HG03060 (cell line): Measurements from ENCODE around the gene CPNE2.

Experiments used
- ATAC-seq: cut with Tn5 transposase; IDR thresholded peaks from one replicate; pipeline ENCODE4 v1.9.1; 2021; ENCODE audit warnings: low read depth, moderate number of reproducible peaks; ENCODE audit not compliant: unreplicated experiment

Gene CPNE2

DNA sequence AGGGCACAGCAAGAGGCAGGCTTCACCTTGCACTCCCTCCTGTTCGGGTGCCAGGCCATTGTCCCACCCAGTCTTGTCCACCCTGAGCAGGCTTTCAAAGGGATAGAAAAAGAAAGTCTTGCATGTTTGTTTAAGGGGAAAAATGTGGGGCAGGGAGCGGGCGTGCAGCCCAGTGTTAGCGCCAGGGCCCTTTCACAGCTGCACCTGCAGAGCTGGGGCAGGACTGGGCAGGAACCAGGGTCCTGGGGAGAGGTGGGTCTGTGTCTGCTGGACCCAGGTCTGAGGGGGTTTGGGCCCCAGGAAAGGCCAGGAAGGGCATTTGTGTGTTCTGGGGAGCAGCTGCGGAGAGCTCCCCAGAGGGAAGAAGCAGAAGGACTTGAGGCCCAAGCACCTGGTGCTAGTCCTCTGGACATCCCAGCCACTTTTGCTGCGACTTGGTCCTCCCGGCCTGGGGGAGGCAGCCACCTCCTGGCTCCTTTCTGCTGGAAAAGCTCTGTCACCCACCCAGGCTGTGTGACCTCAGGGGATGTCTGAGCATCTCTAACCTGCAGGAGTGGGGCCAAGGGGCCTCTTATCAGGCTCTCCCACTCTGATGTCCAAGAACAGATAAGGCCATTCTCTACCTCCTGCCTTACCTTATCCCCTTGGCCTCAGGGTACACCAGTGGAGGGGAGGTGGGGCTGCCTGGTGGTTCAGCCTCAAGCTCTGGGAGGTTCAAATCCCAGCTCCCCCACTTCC is 48.7 kb downstream of the CPNE2 start:
- ATAC-seq, result no peak

DNA sequence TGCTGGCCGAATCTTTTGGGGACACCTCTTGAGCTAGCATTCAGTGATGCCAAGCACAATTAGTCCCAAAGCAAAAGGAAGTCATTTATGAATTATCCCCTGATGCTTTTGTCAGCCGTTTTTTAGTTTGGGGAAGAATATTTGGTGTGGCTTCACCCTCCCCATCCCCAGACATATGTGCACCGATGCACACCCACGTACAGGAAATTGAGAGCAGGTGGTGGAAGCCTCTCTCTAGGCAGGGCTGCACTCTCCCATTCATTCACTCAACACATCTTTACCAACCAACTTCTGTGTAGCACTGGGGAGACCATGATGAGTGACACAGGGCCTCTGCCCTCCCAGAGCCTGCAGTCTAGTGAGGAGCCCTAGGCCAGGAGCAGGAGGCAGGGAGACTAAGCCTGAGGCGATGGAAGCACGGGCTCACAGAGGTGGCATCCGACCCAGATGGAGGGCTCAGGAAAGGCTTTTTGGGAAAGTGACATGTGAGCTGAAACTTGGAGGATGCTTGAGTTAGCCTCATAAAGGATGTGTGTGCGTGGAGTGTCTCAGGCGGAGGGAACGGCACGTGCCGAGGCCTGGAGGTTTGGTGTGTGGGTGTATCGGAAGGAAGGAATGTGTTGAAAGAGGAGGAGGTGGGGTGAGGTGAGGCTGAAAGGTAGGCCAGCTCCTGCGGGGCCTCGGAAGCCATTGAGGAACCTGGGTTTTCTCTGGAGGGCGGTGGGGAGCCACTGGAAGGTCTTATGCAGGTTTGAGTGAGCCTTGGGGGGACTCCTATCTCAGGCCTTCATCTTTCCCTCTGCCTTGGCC is 49.6 kb downstream of the CPNE2 start:
- ATAC-seq, result peak; percentile 49

DNA sequence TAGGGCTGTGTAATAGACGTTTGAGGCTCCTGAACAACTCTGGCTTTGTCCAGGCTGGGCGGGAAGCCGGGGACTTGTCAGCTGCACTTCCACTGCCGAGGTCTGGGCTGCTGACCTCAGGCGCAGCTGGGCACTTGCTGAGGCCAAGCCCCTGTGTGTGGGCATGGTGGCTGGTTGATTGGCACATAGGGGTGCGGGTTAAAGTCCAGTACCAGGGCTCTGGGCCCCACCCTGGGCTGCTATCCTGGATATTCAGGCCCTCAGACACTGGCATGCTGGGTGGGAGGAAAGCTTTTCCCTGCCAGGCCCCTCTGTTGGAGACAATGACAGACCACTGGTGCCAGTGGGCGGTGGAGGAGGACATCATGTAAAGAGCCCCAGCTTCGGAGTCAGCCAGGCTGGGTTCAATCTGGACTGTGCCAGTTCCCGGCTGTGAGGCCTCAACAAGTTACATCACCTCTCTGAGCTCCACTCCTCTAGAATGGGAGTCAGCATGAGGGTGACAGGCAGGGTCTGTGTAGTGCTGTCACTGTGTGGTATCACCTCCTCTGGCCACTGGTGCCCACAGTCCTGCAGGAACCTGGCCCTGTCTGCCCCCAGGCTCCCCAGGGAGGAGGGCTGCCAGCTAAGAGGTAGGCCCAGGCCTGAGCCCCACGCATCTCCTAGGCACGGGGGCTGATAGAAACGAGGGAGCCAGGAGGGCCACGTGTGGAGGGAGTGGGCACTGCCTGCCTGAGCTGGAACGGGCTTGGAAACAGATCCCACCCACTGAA is 51.0 kb downstream of the CPNE2 start:
- ATAC-seq, result no peak

GRCh38 chr16:57144027-57144426 is 51.6 kb downstream of the CPNE2 start:
- ATAC-seq, result no peak

- ATAC-seq, result no peak
Observed at GRCh38 chr16:57145046-57146021, 53.0 kb downstream of the CPNE2 start.

DNA sequence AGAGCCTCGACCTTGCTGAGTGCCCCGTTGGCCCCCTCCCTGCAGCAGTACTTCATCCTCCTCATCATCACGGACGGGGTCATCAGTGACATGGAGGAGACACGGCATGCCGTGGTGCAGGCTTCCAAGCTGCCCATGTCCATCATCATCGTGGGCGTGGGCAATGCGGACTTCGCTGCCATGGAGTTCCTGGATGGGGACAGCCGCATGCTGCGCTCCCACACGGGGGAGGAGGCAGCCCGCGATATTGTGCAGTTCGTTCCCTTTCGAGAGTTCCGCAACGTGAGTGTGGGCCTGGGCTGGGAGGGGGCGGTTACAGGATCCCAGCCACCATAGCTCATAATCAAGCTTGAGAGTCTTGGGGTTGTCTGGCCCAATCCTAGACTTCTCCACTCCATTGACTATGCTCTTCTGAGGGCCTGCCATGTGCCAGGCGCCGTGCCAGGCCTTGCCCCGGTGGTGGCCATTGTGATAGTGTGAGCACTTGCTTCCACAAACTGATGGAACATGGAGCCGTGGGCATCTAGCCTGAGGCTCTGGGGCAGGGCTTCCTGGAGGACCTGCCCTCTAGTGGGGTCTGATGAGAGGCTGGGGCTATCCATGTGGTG is 53.8 kb downstream of the CPNE2 start:
- no peak for ATAC-seq

- no peak for ATAC-seq
Observed at GRCh38 chr16:57146735-57147134, 54.4 kb downstream of the CPNE2 start.

DNA sequence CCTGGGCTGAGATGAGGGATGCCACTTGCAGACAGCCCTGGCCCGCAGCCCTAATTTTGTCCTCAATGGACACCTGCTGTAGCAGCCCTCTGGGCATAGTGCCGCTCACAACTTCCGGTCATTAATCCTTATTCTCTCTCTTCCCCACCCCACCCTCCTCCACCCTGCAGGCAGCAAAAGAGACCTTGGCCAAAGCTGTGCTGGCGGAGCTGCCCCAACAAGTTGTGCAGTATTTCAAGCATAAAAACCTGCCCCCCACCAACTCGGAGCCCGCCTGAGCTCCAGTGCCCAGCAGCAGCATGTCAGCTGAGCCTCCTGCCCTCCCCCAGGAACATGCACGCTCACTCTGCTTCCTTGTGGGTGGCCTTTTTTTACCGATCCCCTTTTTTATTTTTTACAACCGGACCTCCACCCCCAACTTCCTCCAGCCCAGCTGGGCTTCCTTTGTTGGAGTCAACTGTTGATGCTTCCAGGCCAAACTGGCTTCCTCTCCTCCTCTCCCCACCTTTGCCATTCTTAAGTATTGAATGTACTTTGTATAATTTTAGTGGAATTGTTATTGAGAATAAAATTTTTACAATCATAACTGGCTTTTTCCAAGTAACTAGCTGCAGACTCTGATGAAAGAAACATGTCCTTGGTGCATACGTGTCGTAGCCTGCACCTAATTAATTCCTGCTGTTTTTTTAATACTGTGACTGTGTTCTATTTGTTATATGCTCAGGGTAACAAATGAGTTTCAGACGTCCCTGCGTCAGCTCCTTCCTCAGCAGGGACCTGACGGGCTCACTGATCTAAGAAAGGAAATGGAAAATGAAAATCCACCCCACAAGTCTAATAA is 55.2 kb downstream of the CPNE2 start:
- no peak for ATAC-seq

DNA sequence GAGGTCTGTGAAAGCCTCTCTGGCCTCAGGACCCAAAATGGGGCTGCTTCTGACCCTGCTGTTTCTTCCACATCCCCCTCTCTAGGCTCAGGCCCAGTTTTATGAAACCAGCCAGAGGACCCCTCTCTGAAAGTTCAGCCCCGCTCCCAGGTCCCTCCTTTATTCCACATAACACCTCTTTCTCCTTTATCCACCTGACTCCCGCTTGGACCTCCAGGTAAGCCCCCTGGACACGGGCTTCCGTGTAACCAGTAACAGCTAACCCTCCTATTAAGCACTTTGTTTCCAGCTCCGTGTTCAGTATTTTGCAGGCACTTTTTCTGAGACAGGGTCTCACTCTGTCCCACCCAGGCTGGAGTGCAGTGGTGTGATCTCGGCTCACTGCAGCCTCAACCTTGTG is 56.1 kb downstream of the CPNE2 start:
- ATAC-seq, result no peak

- no peak for ATAC-seq
Observed at GRCh38 chr16:57149391-57149790, 57.0 kb downstream of the CPNE2 start.

DNA sequence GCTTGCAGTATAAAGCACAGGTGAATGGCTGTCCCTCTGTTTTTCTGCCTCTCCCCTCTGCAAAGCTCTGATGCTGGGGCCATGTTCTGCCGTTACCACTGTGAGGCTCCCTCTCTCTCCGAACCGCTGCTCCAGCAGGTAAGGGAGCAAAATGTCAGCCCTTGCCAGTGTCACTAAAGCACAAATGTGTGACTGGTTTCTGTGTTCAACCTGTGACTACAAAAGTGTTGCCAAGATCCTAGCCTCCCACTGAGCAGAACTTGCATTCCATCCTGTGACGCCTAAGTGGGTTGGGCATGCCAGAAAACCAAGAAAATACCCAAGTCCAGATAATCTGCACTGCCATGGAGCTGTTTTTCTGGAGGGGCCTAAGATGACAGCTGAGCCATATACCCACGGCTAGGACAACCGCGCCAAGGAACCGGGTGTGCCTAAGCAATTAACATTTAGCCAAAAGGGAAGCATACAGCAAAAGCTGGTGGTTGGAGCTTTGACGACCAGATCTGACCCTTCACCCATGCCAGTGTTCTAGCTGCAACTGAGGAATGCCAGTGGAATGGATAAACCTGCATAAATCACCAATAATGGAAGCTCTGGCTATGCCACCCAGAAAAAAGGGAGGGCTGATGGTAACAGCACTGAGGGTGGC is 58.4 kb downstream of the CPNE2 start:
- no peak for ATAC-seq

DNA sequence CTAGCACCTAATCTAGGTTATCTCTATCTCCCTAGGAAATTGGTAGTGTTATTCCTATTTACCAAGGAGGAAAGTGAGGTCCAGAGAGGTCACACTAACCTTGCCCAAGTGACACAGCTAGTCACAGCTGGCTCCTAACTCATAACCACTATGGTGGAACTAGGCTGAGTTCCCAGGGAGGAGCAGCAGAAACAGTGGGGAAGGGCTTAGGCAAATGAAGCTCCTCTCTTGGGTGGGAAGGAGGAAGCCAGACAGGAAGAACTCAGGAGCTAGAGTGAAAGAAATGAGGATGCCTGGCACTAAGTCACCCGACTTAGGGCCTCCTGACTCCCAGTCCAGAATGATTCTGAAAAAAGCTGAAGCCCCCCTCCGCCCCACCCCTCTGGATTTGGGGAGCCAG is 59.0 kb downstream of the CPNE2 start:
- no peak for ATAC-seq

DNA sequence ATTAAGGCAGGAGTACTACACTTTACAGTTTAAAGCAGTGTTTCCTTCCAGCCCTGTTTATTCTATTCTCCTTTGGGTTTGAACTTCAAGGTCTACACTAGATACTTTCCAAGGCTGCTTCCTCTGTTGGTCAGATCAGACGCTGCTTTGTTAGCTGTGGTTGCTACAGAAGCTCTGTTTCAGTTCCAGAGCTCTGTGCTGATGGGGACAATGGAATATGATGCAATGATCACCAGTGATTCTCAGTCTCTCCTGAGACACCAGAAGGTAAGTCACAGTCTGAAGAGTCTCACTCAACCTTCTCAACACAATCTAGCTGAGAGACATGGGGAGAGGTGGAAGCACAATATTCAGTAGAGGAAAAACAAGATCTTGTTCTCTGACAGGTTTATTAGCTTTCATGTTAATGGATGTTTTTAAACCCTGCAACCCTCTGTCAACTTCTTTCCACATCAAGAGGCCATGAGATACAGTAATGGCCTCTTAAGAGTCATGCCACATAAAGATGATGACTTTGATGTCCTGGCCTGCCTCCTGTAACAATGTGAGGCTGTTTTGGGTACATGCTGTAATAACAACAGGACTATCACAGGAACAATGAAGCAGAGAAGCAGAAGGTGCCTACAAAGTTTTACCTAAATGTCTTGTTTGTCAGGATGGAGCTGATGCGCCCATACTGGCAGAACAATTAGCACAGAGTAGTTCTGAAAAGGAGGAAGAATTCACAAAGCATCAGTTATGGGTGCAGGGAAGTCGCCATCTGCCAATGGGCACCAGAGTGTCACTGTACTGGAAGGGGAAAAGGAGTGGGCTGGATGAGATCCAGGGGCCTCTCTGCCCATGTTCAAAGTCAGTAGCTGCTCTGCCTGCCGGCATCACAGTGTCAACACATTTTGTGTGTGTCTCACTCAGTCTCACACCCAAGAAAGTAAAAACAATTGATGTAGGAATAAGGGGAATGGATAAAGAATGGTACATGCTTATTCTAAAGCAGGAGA is 60.0 kb downstream of the CPNE2 start:
- ATAC-seq, result no peak

- ATAC-seq, result no peak
Observed at GRCh38 chr16:57153841-57154240, 61.5 kb downstream of the CPNE2 start.

DNA sequence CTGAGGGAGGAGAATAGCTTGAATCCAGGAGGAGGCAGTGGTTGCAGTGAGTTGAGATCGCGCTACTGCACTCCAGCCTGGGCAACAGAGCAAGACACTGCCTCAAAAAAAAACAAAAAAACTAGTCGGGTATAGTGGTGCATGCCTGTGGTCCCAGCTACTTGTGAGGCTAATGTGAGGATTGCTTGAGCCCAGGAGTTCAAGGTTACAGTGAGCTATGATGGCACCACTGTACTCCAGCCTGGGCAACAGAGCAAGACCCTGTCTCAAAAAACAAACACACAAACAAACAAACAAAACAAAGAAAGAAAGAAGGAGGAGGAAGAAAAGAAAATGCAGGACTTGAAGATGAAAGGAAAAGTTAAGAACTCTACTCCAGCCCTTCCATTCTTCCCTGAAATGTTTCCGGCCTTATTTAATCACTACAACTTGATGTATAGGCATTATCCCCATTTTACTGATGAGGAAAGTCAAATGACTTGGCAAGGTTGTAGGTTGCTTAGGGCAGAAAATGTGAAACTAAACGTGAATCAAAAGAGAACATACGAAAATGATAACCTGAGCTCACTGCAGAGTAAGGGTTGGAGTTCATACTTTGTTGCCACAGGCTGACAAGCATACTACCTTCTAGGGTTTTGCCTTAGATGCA is 63.4 kb downstream of the CPNE2 start:
- no peak for ATAC-seq

DNA sequence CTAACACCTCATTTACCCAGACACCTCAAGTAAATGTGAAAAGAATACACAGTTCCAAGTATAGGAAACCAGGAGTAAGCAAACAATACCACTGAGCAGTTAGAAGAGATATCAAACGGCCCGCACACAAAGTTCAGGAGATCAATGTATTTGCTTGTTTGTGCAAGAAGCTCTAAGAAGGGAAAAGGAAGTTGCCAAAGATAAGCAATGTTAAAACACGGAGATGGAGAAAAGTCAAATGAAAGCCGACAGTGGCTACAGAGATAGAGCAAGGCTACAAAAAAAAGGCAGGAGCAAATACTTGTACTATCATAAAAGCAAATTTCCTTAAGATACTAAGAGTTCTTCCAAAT is 63.9 kb downstream of the CPNE2 start:
- ATAC-seq, result no peak

GRCh38 chr16:57157533-57157932 is 65.2 kb downstream of the CPNE2 start:
- no peak for ATAC-seq
